ENCODE results near the gene KDM4B. TPM values are rescaled to one million over a fixed set of nuclear protein-coding genes. Genes with fewer than 3 reads are reported as not detected.

KDM4B gene
- total RNA-seq, 2 donors from 2014 or later = 27.8 to 38.5 TPM

DNA sequence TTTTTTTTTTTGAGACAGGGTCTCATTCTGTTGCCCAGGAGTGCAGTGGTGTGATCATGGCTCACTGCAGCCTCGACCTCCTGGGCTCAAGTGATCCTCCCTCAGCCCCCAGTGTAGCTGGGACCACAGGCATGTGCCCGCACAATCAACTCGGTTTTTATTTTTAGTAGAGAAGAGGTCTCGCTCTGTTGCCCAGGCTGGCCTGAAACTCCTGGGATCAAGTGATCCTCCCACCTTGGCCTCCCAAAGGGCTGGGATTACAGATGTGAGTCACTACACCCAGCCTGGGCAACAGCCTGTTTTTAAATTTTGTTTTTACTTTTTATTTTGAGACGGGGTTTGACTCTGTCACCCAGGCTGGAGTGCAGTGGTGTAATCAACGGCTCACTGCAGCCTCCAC lies 2.3 kb upstream of the KDM4B start:
- Histone ChIP-seq H3K9ac (ENCODE audit: extremely low read depth, low read length, poor library complexity, severe bottlenecking) (no peak overlapping the region), H3K9me3 (ENCODE audit: control insufficient read depth, low read length) (no peaks in the 10 kb centered on the region), H3K36me3 (ENCODE audit: control insufficient read depth, insufficient read depth, low read length) (peaks cover 17% of the 10 kb centered on the region), H3K4me1 (ENCODE audit: control insufficient read depth, insufficient read depth, low read length) (no peaks in the 10 kb centered on the region), H3K27me3 (ENCODE audit: control insufficient read depth, insufficient read depth, low read length, poor library complexity, severe bottlenecking) (no peaks in the 10 kb centered on the region), H3K4me3 (ENCODE audit: low read length) (no peak overlapping the region), H3K27ac (ENCODE audit: low read depth, low read length) (no peak overlapping the region)
- Mint-ChIP-seq H3K27ac (no peak overlapping the region), H3K9me3 (peaks cover 4% of the 10 kb centered on the region), H3K36me3 (ENCODE audit: low read depth) (peaks cover 29% of the 10 kb centered on the region), H3K4me3 (no peak overlapping the region), H3K4me1 (peaks cover 21% of the 10 kb centered on the region), H3K27me3 (ENCODE audit: insufficient read depth) (no peaks in the 10 kb centered on the region)
- DNase-seq = no peak
- WGBS, 2 experiments (ENCODE audit: insufficient coverage in 1 of 2, insufficient read length in 1 of 2) = 84 to 91% methylated on average over 4 to 6 of the region's 6 CpGs
- TF ChIP-seq, protein P1, sequence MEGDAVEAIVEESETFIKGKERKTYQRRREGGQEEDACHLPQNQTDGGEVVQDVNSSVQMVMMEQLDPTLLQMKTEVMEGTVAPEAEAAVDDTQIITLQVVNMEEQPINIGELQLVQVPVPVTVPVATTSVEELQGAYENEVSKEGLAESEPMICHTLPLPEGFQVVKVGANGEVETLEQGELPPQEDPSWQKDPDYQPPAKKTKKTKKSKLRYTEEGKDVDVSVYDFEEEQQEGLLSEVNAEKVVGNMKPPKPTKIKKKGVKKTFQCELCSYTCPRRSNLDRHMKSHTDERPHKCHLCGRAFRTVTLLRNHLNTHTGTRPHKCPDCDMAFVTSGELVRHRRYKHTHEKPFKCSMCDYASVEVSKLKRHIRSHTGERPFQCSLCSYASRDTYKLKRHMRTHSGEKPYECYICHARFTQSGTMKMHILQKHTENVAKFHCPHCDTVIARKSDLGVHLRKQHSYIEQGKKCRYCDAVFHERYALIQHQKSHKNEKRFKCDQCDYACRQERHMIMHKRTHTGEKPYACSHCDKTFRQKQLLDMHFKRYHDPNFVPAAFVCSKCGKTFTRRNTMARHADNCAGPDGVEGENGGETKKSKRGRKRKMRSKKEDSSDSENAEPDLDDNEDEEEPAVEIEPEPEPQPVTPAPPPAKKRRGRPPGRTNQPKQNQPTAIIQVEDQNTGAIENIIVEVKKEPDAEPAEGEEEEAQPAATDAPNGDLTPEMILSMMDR (conservative IDR thresholded peaks at IDR 0.05) = no peak

DNA sequence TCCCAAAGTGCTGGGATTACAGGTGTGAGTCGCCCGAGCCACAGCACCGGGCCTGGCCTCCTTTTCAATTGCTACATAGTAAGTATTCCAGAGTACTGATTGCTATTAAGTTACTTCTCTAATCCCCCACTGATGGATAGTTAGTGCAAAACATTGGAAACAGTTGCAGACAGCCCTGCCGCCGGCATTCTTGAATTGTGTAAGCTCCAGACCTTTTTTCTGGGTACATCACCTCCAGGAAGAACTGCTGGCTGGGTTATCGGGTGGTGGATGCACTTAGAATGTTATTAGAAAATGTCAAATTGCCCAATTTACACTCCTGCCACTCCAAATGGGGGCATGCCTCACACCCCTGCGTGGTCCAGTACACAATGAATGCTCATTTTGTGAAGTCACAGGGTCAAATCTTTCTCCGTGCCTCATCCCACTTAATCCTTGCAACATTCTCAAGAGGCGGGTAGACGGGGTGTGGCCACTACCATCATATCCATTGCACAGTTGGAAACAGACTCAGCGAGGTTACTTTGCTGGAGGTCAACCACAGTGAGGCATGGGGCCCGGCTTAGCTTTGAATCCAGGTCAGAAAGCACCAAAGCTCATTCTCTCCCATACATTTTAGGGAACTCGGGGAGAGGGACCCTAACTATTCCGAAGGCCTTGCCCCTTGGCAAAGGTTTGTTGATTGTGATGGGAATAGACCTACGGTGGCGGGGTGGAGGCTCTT lies 1.0 kb upstream of the KDM4B start:
- H3K27me3 Mint-ChIP-seq (ENCODE audit: insufficient read depth) = no peaks in the 10 kb centered on the region
- Histone ChIP-seq H3K9ac (ENCODE audit: extremely low read depth, low read length, poor library complexity, severe bottlenecking) (no peak overlapping the region), H3K4me3 (ENCODE audit: low read length) (peak overlapping the region; percentile 67), H3K36me3 (ENCODE audit: control insufficient read depth, insufficient read depth, low read length) (peaks cover 6% of the 10 kb centered on the region), H3K27me3 (ENCODE audit: control insufficient read depth, insufficient read depth, low read length, poor library complexity, severe bottlenecking) (no peaks in the 10 kb centered on the region), H3K4me1 (ENCODE audit: control insufficient read depth, insufficient read depth, low read length) (no peaks in the 10 kb centered on the region), H3K9me3 (ENCODE audit: control insufficient read depth, low read length) (no peaks in the 10 kb centered on the region), H3K27ac (ENCODE audit: low read depth, low read length) (no peak overlapping the region)
- peaks cover 17% of the 10 kb centered on the region for H3K36me3 Mint-ChIP-seq (ENCODE audit: low read depth)
- peaks cover 4% of the 10 kb centered on the region for H3K9me3 Mint-ChIP-seq
- TF ChIP-seq, protein P1 (conservative IDR thresholded peaks at IDR 0.05) = no peak
- H3K4me3 Mint-ChIP-seq = peak overlapping the region; percentile 90
- DNase-seq = no peak
- WGBS, 2 experiments (ENCODE audit: insufficient coverage in 1 of 2, insufficient read length in 1 of 2) = 86 to 88% methylated on average over 5 to 16 of the region's 16 CpGs
- peak overlapping the region; percentile 84 for H3K27ac Mint-ChIP-seq
- H3K4me1 Mint-ChIP-seq = peaks cover 22% of the 10 kb centered on the region

DNA sequence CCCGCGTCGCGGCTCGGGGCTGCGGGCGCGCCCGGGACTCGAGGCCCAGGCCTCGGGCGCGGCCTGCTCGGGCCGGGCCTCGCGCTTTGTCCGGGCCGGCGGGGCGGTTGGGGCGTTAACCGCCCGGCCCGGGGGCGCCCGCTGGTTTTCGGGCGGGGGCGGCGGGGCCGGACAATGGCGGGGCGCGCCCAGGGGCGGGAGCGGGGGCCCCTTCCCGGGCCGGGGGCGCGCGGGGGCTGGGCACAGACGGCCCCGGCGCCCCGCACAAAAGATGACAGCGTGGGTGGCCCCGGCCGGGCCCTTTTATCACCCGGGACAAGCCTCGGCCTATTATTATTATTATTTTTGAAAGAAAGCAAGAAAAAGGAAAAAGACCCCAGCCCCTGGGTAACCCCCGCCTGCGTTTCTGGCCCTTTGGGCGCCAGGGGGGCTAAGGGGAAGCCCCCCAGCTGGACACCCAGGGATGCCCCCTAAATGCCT lies 419 bp downstream of the KDM4B start:
- Mint-ChIP-seq H3K27ac (no peak overlapping the region), H3K9me3 (no peaks in the 10 kb centered on the region), H3K27me3 (ENCODE audit: insufficient read depth) (no peaks in the 10 kb centered on the region), H3K4me1 (peaks cover 22% of the 10 kb centered on the region), H3K36me3 (ENCODE audit: low read depth) (peaks cover 7% of the 10 kb centered on the region), H3K4me3 (peak overlapping the region; percentile 90)
- H3K4me3 ChIP-seq (ENCODE audit: low read length) = peak overlapping the region; percentile 86
- H3K4me1 ChIP-seq (ENCODE audit: control insufficient read depth, insufficient read depth, low read length) = no peaks in the 10 kb centered on the region
- no peaks in the 10 kb centered on the region for H3K27me3 ChIP-seq (ENCODE audit: control insufficient read depth, insufficient read depth, low read length, poor library complexity, severe bottlenecking)
- peak overlapping the region; percentile 68 for H3K9ac ChIP-seq (ENCODE audit: extremely low read depth, low read length, poor library complexity, severe bottlenecking)
- H3K36me3 ChIP-seq (ENCODE audit: control insufficient read depth, insufficient read depth, low read length) = peaks cover 4% of the 10 kb centered on the region
- TF ChIP-seq, protein P1 (conservative IDR thresholded peaks at IDR 0.05) = no peak
- DNase-seq = no peak
- WGBS, 2 experiments (ENCODE audit: insufficient coverage in 1 of 2, insufficient read length in 1 of 2) = 0% methylated on average over 50 of the region's 54 CpGs; no CpG with 5 or more reads in 1 of the 2 experiments
- H3K27ac ChIP-seq (ENCODE audit: low read depth, low read length) = no peak overlapping the region
- no peaks in the 10 kb centered on the region for H3K9me3 ChIP-seq (ENCODE audit: control insufficient read depth, low read length)
